Measurements from ENCODE around the gene ZSCAN1. TPM values are rescaled to one million over a fixed set of nuclear protein-coding genes. Genes with fewer than 3 reads are reported as not detected.

The ZSCAN1 gene
- total RNA-seq, 1 donor from 2014 or later: 0.40 TPM

DNA sequence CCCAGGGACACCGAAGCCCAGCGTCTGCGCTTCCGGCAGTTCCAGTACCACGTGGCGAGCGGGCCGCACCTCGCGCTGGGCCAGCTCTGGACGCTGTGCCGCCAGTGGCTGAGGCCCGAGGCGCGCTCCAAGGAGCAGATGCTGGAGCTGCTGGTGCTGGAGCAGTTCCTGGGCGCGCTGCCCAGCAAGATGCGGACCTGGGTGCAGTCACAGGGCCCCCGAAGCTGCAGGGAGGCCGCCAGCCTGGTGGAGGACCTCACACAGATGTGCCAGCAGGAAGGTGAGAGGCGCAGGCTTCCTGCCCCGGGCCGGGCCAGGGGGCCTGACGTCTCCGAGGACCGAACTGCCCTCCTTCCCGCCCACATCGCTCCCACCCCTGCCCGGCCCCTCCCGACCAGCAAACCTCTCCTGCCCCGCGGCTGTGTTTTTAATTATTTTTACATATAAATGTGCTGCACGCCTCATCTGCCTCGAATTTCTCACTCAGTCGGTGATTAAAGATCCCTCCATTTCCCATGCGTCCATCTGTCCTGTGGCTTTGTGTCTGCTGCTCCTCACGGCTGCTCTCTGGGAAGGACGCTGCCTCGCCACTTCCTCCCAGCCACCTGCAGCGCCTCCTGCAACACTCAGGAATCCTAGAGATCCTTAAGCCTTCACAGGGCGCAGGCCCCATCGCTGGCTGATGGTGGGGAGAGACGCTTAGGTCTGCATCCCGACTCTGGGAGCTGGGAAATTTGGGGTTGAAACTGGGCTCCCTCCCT is 4.3 kb downstream of the ZSCAN1 start:
- DNase-seq (ENCODE audit: low spot score) (no peak), ATAC-seq (no peak)
- intact Hi-C loops (cut with DNase I): no loop called here

DNA sequence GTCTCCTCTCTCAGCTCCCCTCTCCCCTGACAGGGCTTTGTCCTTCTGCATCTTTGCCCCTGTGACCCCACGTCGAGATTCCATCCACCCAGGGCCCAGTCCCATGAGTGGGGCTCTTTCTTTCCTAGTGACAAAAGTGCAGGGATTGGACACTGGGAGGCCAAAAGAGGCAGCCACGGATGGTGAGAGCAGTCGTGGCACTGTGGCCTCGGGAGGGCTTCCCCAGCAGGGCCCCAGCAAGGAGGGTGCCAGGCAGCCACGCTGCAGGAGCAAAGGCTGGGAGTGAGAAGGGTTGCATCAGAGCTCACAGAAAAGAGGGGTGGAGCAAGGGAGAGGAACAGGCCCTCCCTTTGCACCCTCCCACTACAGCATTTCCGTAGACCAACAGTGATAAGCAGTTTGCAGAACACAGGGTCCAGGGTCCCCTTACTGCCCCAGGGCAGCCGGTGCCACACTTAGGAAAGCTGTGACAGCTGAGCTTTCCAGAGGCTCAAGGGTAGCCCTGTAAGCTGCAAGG is 4.9 kb downstream of the ZSCAN1 start:
- DNase-seq (ENCODE audit: low spot score) (no peak), ATAC-seq (no peak)
- intact Hi-C loops (cut with DNase I): no loop called here

DNA sequence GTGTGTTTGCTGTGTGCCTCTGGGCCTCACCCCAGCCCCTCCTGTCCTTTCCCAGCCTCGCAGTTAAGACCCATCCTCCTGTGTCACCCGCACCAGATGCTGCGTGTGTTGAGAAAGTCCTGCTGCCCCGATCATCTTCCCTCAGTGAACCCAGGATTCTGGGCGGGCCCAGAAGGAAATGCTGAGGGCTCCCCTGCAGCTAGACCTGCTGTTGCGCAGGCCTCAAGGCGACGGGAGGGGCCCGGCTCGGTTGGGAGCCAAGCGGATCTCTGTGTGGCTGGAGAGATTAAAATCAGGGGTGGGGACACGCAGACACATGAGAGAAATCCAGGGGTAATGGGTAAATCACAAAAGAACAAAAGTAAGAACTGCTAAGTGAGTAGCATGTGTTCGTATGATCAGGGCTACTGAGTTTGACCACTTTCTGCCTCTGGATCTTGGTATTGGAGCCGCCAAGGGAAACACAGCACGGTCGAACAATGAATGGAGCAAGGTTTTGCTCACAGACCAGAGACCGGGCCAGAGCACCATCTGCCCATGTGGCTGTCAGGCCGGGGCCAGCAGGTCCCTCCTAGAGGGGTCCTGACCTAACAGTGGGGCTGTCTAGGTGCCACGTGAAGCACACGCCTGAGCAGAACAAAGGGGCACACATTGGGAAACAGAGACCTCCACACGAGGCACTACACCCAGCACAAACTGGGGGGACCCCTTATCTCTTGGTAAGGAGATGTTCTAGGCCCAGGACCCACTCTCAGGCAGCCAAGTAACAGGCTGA is 7.1 kb downstream of the ZSCAN1 start:
- intact Hi-C loops (cut with DNase I): no loop called here
- DNase-seq (ENCODE audit: low spot score): no peak

DNA sequence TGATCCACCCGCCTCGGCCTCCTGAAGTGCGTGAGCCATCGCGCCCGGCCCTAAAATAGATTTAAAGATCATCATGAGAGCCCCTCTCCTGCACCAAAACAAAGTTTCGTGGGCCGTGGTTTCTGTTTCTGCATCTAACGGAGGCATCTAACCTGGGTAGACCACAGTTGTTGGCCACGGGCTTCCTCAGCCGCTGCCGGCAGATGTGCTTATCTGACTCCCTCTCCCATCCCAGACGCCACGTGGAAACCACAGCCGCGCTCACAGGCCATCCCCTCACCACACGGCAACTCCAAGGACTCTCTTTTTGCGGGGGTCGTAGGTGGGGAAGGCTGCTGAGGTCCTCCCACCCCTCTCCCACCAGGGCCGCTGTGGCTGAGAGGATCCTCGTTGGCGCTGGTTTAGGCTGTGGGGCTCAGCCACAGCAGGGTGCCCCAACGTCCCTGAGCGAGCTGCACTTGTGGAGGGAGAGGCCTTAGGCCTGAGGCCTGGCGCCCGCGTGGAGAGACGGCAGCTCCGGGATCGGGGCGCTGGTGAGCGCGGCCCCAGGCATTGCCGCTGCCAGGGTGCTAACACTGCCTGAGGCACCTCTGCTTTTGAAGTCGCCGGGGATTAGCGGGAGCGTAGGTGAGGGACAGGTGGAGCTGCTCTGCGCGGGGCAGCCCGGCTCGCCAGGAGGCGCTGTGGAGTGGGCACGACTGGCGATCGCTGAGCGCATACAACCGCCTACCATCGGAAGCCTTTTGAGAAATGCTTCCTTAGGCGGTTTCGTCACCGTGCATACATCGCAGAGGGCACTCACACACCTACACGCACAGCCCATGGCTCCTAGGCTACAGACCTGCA is 8.9 kb downstream of the ZSCAN1 start:
- ATAC-seq: no peak
- intact Hi-C loops (cut with DNase I): no loop called here
- DNase-seq (ENCODE audit: low spot score): no peak

More for the DNA sequence above, 7.1 kb downstream of the ZSCAN1 start:
- ATAC-seq: no peak

DNA sequence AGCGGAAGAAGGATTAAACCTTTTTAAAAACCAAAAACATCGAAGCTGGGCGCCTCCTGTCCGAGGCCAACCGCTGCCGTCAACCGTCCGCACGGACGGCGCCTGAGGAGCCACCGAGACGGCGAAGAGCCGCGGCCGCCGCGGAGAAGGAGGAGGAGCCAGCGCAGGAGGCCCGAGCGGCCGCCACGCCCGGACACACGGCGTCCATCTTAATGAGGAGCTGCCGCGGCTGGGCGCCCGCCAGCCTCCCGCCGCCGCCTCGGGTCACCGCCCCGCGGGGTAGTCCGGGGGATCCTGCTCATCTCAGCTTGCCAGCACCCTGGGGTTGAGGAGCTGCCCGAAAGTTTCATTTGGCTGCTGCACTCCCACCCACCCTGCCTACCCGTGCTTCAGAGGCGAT is 10.6 kb downstream of the ZSCAN1 start:
- DNase-seq (ENCODE audit: low spot score) (no peak), ATAC-seq (no peak)
- intact Hi-C loops (cut with DNase I): no loop called here

DNA sequence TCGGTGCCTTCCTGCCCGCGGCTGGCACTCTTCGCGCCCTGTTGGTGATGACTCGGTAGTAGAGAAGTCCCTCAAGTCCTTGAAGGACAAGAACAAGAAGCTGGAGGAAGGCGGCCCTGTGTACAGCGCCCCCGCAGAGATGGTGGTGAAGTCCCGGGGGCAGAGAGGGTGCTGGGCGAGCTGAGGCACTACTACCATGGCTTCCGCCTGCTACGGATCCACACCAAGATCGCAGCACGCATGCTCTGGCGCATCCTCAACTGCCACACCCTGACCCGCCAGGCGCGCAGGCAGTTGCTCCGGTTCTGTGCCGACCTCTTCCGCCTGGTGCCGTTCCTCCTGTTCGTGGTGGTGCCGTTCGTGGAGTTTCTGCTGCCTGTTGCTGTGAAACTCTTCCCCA is 11.1 kb downstream of the ZSCAN1 start:
- DNase-seq (ENCODE audit: low spot score): no peak
- no peak for ATAC-seq
- intact Hi-C loops (cut with DNase I): no loop called here

DNA sequence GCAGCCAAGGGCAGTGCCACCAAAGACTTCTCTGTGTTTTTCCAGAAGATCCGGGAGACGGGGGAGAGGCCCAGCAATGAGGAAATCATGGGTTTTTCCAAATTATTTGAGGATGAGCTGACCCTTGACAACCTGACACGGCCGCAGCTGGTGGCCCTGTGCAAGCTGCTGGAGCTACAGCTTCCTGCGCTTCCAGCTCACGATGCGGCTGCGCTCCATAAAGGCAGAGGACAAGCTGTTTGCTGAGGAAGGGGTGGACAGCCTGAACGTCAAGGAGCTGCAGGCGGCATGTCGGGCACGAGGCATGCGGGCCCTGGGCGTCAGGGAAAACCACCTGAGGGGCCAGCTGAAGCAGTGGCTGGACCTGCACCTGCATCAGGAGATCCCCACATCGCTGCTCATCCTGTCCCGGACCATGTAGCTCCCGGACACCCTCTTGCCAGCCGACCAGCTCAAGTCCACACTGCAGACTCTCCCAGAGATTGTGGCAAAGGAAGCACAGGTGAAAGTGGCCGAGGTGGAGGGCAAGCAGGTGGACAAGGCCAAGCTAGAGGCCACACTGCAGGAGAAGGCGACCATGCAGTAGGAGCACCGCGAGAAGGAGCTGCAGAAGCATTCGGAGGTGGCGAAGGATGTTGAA is 11.7 kb downstream of the ZSCAN1 start:
- no peak for ATAC-seq
- no peak for DNase-seq (ENCODE audit: low spot score)
- intact Hi-C loops (cut with DNase I): no loop called here

DNA sequence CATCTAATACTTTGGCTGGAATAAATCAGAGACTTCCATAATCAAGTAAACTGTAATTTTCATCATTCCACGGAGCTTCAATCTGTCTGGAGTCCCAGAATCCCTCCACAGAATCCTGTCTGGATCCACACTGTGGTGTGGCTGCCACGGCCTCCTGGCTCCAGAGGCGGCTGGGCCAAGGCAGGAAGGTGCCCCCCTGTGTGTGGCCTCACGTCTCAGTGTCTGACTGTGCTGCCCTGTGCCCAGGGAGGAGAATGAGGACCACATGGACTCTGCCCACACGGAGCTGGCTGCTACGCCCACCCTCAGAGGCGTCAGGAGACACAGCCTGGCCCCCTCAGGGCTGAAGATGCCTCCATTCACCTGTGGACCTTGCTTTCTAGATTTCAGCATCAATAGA is 13.0 kb downstream of the ZSCAN1 start:
- intact Hi-C loops (cut with DNase I): no loop called here
- DNase-seq (ENCODE audit: low spot score) (no peak), ATAC-seq (no peak)

DNA sequence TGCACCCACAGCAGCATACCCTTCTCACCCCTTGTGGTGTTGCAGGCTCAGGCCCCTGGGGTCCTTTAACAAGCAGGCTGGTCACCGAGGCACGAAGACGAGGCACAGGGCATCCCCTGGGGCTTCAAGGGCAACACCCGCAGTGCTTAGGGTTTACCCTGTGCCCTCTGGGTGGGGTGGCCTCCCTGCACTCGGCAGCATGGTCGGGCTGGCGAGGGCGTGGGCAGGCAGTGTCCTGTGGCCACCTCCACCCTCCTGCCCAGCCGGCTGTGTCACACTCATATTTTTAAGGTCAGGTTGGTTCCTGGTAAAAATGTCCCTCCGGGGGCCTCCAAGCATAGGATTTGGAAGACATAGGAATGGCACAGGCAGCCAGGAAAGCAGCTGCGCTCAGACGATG is 13.8 kb downstream of the ZSCAN1 start:
- DNase-seq (ENCODE audit: low spot score) (no peak), ATAC-seq (no peak)
- intact Hi-C loops (cut with DNase I): no loop called here

DNA sequence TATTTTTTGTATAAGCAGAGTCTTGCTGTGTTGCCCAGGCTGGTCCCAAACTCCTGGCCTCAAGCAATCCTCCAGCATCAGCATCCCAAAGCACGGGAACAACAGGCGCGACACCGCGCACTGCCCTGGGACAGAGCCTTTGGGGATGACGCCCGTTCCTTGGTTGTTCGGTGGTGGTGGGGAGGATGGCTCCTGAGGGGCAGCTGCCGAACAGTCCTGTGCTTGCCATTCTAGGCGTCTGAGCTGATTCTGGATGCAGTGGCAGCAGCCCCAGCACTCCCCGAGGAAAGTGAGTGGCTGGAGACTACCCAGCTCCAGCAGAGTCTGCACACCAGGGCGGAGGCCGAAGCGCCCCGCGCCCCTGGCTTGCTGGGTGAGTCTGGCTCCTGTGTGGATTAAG is 18.4 kb downstream of the ZSCAN1 start:
- intact Hi-C loops (cut with DNase I): no loop called here
- DNase-seq (ENCODE audit: low spot score): no peak
- no peak for ATAC-seq

DNA sequence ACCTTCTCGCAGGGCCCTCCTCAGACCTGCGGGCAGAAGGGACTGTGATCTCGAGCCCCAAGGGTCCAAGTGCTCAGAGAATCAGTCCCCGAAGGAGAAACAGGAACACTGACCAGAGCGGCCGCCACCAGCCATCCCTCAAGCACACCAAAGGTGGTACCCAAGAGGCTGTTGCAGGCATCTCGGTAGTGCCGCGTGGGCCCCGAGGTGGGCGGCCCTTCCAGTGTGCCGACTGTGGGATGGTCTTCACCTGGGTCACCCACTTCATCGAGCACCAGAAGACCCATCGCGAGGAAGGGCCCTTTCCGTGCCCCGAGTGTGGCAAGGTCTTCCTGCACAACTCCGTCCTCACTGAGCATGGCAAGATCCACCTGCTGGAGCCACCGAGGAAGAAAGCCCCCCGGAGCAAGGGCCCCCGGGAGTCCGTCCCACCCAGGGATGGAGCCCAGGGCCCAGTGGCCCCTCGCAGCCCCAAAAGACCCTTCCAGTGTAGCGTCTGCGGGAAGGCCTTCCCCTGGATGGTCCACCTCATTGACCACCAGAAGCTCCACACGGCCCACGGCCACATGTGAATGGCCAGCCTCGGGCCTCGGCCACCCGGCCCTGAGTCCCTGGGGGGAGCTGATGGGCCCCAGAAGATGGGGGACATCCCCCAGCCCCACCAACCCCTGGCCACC is 19.8 kb downstream of the ZSCAN1 start:
- ATAC-seq (no peak), DNase-seq (ENCODE audit: low spot score) (no peak)
- intact Hi-C loops (cut with DNase I): no loop called here

DNA sequence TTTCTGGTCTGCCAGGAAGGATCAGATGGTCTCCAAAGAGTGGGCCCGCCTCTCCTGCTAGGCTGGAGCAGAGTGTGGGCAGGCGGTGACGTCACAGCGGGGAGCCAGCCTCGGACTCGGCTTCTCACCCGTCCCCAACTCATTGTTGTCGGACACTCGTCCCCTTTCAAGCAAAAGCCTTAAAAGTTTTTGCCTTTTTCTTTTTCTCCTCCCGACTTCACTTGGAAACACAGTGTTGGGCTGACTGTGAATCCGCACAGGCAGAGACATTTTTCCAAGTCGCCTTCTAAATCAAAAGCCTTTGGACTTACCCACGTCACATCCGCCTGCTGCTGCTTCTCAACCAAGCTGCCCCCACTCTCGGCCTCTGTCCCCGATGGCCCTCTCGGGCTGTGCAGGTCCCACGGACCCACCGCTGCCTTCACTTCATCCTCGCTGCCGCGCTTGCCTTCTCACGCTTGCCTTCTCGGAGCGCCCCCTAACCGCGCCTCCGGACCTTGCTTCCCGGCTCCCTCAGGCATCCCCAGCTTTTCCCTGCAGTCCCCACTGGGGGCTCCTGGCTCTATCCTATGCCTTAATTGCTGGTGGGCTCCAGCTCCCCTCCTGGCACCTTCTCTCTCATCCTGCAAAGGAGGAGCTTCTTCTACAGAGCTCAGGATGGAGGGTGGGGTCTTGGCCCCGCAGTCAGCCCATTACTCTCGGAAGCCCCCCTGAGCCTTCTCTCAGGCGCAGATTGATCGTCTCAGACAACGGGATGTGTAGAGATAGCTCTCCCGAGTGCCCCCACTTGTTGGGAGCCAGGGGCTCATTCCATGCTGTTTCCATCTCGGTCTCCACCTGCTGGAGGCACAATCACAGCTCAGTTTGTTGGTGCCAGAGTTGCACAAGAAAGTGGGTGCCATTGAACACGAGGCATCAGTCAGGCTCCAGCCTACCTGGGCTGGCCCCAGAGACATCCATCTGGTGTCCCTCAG is 21.4 kb downstream of the ZSCAN1 start:
- ATAC-seq (no peak), DNase-seq (ENCODE audit: low spot score) (peak; percentile 71)
- intact Hi-C loops (cut with DNase I): no loop called here

DNA sequence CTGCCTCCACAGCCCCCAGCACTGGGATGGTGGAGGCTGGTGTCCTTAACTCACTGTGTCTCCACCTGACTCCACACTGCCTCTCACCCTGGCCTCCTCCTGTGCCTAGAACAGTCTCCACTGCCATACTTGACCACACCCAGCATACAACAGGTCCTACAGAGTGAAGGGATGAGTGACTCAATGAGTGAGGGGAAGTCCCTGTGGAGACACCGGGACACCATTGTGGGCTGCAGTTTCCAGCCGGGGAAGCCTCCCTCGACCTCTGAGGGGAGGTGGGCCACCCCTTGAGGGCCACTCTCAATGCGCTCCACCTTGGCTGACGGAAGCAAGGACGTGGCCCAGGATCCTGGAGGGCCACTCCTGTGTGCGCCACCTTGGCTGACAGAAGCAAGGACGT is 22.4 kb downstream of the ZSCAN1 start:
- no peak for DNase-seq (ENCODE audit: low spot score)
- intact Hi-C loops (cut with DNase I): no loop called here
- no peak for ATAC-seq

DNA sequence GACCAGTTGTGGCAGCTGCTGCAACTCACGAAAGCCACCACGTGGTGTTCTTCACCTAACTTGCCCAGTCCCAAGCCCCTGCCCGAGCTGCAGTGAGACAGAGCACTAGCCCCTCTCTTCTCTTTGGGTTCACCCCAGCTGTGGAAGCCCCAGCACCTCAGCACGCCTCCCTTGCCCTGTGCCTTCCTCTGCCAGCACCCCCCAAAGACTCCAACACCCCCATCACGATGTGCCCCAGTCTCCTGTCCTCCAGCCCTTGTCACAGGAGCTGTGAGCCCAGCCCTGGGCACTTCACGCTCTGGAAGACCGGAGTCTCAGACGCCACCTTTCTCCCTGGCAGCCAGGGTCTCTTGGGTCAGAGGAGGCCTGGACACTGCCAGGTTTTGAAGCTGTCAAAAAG is 23.0 kb downstream of the ZSCAN1 start:
- ATAC-seq (no peak), DNase-seq (ENCODE audit: low spot score) (no peak)
- intact Hi-C loops (cut with DNase I): no loop called here

DNA sequence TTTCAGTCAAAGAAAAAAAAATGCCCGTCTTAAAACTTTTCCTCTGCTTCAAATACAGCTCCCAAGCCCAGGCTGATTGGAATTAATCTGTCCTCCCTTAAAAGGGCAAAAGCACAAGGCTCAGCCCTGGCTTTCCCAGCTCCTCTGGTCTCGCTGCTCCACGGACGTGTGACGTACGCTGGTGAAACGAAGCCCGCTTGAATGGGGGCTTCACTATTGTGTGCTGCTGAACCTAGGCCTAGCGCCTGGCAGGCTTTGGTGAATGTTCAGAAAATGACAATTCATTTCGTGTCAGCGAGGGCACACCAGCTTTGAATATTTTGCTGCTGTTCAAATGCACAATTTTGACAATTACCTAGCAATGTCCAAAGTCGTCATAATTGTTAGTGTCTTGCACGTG is 24.6 kb downstream of the ZSCAN1 start:
- DNase-seq (ENCODE audit: low spot score) (no peak), ATAC-seq (no peak)
- intact Hi-C loops (cut with DNase I): no loop called here

DNA sequence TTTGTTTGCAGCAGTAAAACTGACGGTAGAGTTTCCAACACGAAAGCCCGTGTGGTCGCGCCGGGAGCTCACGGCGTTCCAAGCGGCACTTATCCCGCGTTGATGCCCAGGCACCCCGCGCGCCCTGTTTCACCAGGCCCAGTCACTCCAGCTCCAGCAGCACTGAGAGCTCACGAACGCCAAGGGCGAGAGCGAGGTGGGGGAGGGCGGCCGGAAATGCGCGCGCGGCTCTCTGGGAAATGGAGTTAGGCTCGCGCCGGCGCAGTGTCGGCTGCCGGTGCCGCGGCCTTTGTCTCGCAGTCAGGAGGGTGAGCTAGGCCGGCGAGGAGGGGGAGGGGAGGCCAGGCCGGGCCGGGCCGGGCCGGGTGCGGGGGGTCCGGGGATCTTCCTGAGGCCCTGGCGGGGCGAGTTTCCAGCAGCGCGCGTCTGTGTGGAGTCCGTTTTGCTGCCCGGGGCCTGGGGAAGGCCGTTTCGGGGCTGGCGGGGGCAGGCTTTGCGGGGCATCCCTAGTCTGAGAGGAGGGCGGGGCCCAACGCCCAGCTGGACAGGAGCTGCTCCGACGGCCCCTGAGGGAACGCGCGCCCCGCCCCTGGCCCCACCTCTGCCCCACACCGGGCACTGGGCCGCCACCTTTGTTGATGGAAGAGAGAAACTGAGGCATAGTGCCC is 25.3 kb downstream of the ZSCAN1 start, which contains the start of gene ZNF135:
TSS of gene ZNF135 (plus strand) at position 280 of the 668 bp plus-strand sequence. CDS start 721 bp downstream, outside the sequence.
- DNase-seq (ENCODE audit: low spot score) (peak; percentile 93), ATAC-seq (peak; percentile 99)
- intact Hi-C loops (cut with DNase I): no loop called here

DNA sequence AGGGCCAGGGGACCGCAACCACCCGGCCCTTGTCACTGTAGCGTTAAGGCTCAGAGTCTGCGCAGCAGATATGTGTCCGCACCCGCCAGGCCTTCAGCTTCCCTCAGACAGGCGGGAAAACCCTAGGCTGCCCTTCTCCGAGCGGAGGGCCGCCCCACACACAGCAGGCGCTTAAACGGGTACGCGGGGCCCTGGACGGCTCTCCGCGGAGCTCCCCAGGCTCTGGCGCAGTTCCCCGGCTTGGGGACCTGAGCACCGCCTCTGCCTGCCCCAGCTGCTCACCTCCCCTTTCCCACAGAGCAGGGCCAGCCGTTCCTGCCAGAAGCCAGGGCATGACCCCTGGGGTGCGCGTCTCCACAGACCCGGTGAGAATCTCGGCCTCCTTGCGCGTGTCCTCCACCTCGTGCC is 25.9 kb downstream of the ZSCAN1 start:
- no peak for DNase-seq (ENCODE audit: low spot score)
- peak; percentile 25 for ATAC-seq
- intact Hi-C loops (cut with DNase I): no loop called here

Data from sciatic nerve (tissue), 2 donors.